ENCODE measurements around the gene ABLIM1.

DNA sequence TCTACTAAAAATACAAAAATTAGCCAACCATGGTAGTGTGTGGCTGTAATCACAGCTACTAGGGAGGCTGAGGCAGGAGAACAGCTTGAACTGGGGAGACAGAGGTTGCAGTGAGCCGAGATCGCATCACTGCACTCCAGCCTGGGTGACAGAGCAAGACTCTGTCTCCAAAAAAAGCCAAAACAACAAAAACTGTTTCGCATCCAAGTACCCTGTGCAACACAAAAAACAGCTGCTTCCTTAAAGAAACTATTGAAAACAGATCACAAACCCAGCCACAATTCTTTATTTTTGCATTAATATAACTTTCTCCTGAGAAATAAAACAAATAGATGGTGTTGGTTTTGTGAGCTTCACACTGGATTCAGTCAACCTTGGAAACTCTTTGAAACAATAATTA, 141.7 kb downstream of the ABLIM1 start:
- TF ChIP-seq TBX3 (IDR thresholded peaks at IDR 0.05; ENCODE audit: borderline replicate concordance) (no peak), BCL6 (CRISPR knock-in tag; IDR thresholded peaks at IDR 0.05) (no peak), TCF7L2 (IDR thresholded peaks at IDR 0.05; ENCODE audit: low read depth, low read length) (no peak), GPN1 (CRISPR knock-in tag; IDR thresholded peaks at IDR 0.05; ENCODE audit: borderline replicate concordance) (no peak), MAFF (IDR thresholded peaks at IDR 0.05; ENCODE audit: low read depth, low read length) (no peak), ELF4 (CRISPR knock-in tag; IDR thresholded peaks at IDR 0.05; ENCODE audit: borderline replicate concordance) (no peak)
- TF ChIP-seq, protein P1, sequence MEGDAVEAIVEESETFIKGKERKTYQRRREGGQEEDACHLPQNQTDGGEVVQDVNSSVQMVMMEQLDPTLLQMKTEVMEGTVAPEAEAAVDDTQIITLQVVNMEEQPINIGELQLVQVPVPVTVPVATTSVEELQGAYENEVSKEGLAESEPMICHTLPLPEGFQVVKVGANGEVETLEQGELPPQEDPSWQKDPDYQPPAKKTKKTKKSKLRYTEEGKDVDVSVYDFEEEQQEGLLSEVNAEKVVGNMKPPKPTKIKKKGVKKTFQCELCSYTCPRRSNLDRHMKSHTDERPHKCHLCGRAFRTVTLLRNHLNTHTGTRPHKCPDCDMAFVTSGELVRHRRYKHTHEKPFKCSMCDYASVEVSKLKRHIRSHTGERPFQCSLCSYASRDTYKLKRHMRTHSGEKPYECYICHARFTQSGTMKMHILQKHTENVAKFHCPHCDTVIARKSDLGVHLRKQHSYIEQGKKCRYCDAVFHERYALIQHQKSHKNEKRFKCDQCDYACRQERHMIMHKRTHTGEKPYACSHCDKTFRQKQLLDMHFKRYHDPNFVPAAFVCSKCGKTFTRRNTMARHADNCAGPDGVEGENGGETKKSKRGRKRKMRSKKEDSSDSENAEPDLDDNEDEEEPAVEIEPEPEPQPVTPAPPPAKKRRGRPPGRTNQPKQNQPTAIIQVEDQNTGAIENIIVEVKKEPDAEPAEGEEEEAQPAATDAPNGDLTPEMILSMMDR (CRISPR knock-in tag; IDR thresholded peaks at IDR 0.05), result no peak

Measured in HepG2 (cell line).